Astrocyte of the cerebellum (primary cell): ENCODE results near the gene XPO1.
A peak's percentile ranks its signal among the peaks of the same experiment; 100 is the strongest.
"Not testable (repeated sequence)": the region's sequence is repeated elsewhere in the genome, so short reads cannot be mapped to it uniquely, and the experiment has no call there.

Experiments used
- DNase-seq: peaks from one replicate; pipeline ENCODE4 v3.0.0-alpha.2; 2011; ENCODE audit warnings: low read depth
- H3K4me3 ChIP-seq: 2 replicates; pipeline ENCODE4 v1.5.1; 2011; ENCODE audit warnings: mild to moderate bottlenecking, low read depth, low read length, moderate library complexity
- CTCF ChIP-seq: IDR thresholded peaks from 2 replicates; pipeline ENCODE4 v1.5.1; 2012; ENCODE audit warnings: low read length, low read depth, moderate library complexity, mild to moderate bottlenecking; ENCODE audit errors: missing control alignments
- in situ Hi-C: cut with HindIII; loops from 2 replicates; pipeline ENCODE4 v1.10.0; 2017; ENCODE audit warnings: low sequenced_read_pairs

Gene XPO1

DNA sequence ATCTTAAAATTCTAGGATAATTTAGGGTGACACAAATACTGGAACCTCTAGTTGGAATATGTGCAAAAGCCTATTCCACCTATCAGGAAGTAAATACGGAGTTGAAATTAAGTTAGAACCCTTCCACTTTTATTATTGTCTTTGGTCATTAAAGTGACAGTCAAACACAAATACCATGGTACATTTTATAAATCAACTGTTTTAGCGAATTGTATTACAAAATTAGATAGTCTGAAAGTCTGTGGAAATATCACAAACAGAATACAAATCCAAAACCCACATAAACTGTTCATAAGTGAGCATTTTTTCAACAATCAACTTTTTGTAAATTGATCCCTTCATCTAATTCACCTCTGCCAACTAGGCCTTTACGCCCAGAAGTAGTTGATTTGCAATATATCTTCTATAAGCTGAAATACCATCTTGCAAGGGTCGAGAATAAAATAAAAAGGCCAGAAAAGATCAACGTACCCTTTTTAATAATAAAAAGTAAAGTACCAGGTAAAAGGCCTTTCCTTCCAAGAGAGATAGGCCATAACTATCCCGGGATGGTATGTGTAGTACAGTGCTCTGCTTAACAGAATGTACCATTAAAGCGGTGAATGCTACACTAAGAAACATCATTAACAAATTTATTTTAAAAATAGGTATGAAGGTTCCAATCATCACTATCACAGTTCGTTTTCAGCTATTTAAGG lies 68.6 kb downstream of the XPO1 start:
- TF ChIP-seq CTCF: no peak
- H3K4me3 ChIP-seq: peak overlapping the region; percentile 98
- in situ Hi-C loops: no loop called here
- DNase-seq: no peak

DNA sequence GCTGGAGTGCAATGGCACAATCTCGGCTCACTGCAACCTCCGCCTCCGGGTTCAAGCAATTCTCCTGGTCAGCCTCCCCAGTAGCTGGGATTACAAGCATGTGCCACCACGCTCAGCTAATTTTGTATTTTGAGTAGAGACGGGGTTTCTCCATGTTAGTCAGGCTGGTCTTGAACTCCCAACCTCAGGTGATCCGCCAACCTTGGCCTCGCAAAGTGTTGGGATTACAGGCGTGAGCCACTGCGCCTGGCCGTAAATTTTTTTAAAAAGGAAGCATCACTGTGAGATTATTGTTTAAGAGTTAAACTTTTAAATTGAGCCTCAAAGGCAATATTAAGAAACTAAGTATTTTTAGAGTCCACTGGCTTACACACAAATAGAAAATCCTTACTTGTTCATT lies 69.9 kb downstream of the XPO1 start:
- in situ Hi-C loops, DNase-seq, H3K4me3 ChIP-seq: not testable (repeated sequence)

DNA sequence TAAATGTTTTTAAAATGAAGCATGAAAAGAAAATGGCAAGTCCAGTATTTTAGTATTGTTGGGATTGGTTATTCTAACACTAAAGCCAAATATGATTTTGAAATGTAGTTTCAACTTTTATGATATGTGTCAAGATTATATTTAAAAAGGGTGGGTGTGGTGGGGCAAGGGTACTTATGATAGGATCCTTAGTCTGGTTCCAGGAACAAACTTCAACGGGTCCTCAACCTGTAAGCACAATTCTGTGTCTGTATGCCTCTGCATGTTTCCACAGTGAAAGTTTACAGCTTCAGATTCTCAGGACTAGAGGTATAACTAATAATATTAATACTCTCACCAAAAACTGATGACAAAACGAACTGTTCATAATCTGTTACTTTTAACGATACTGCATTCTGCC lies 73.1 kb downstream of the XPO1 start:
- H3K4me3 ChIP-seq: no peak overlapping the region
- in situ Hi-C loops: no loop called here
- no peak for TF ChIP-seq CTCF
- no peak for DNase-seq

- TF ChIP-seq CTCF: no peak
- no peak overlapping the region for H3K4me3 ChIP-seq
- in situ Hi-C loops: no loop called here
- no peak for DNase-seq
Observed at GRCh38 chr2:61463769-61464475, 74.2 kb downstream of the XPO1 start.

DNA sequence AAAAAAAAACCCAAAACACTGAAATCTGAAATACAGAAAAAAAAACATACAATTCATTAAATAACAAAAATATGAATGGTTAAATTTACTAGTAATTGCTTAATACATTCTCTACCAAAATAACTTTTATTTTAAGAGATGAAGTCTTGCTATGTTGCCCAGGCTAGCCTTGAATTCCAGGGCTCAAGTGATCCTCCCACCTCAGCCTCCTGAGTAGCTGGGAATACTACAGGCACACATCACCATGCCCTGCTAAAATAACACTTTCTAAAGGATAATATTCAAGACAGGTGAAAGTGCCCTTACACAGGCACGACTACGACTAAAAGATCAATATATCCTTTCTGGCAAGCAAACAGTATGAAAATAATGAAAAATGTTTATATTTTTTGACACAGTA lies 76.8 kb downstream of the XPO1 start:
- no peak for TF ChIP-seq CTCF
- H3K4me3 ChIP-seq: no peak overlapping the region

DNA sequence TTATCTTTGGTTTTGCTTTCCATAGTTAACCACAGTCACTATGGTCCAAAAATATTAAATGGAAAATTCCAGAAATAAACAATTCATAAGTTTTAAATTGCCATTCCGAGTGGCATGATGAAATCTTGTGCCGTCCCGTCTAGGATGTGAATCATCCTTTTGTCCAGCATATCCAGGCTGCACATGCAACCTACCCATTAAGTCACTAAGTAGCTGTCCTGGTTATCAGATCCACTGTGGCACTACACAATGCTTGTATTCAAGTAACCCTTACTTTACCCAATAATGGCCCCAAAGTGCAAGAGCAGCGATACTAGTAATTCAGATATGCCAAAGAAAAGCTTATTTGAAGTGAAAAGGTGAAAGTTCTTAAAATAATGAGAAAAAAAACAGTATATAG lies 78.0 kb downstream of the XPO1 start:
- no peak overlapping the region for H3K4me3 ChIP-seq
- no peak for TF ChIP-seq CTCF
- in situ Hi-C loops: no loop called here
- DNase-seq: no peak

More for the DNA sequence above, 76.8 kb downstream of the XPO1 start:
- no peak for DNase-seq
- in situ Hi-C loops: no loop called here

DNA sequence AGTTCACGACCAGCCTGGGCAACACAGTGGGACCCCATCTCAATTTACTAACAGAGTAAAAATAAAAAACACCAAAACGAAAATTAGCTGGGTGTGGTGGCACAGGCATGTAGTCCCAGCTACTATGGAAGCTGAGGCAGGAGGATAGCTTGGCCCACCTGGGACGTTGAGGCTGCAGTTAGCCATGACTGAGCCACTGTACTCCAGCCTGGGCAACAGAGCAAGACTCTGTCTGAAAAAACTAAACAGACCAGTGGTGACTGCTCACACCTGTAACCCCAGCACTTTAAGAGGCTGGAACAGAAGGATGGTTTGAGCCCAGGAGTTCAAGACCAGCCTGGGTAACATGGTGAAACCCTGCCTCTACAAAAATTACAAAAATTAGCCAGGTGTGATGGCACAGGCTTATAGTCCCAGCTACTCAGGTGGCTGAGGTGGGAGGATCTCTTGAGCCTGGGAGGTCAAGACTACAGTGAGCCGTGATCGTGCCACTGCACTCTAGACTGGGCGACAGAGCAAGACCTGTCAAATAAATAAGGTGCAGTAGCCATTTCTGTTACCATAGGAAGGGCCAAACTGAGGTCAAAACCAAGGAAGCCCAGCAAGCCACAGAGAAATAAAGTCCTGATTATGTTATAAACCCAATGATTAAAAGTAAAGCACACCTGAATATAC lies 81.3 kb downstream of the XPO1 start:
- no peak for DNase-seq
- no peak overlapping the region for H3K4me3 ChIP-seq
- in situ Hi-C loops: no loop called here
- no peak for TF ChIP-seq CTCF
